Activated CD4-positive, alpha-beta T cell treated with anti-CD3 and anti-CD28 coated beads, Interleukin-2, amount 50 U/mL, for 4 hours (primary cell): ENCODE data around the gene CDK6.
"Not testable (repeated sequence)": the region's sequence is repeated elsewhere in the genome, so short reads cannot be mapped to it uniquely, and the experiment has no call there.

Experiments
- DNase-seq, 2 experiments: peaks; one replicate each; pipeline ENCODE4 v3.0.0-alpha.2; 2020

CDK6 gene

GRCh38 chr7:92757311-92757910 lies 79.0 kb downstream of the CDK6 start:
- DNase-seq: not testable (repeated sequence)

- DNase-seq: no peak
These were observed 80.7 kb downstream of the CDK6 start for GRCh38 chr7:92755680-92756079.

DNA sequence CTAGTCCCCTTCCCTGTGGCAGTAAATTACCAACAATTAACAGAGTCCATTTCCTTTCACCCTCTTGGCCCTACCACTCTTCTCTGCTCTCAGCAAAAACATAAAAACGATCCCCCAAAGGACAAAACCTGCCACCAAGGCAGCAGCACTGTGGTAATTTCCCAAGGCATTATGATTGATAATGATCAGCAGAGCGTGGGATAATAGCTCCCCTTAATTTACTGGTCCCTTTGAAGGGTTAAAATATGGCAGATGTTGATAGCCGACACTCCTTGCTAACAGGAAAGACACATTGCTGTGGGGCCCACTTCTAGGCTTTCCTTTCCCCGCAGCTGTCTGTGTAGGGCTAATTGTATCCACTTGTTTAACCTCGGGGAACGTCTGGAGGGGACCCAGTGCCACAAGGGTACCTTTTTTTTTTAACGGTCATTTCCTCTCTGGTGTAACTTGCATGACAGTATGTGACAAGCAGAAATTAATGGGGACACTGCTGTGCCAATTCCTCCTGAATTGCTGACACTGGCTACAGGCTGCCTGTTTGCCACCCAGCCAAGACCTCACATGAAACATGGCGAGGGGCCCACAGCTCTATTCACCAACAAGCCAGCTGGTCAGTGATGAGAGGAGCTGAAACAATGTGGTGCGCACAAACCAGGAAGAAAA lies 81.3 kb downstream of the CDK6 start:
- DNase-seq: no peak

- DNase-seq: no peak
These were observed 82.8 kb downstream of the CDK6 start for GRCh38 chr7:92753614-92754013.

GRCh38 chr7:92751902-92752901 lies 84.2 kb downstream of the CDK6 start:
- DNase-seq: no peak

DNA sequence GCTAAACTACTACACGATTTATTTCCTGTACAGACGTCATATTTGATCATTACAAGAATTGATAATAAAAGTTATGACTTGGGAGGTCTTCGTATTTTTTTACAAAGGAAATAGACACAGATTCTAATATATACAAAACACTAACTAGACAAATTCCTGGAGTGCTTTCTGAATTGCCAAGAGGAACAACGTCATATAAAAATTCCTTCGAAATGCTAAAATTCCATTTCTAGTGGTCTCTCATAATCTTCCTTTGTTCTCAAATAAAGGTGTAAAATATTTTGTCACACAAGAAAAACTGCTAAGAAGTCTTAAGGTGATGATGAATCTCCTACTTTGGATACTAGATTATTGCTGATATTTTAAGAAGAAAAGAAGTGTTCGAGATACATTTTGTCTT lies 85.4 kb downstream of the CDK6 start:
- DNase-seq: no peak

DNA sequence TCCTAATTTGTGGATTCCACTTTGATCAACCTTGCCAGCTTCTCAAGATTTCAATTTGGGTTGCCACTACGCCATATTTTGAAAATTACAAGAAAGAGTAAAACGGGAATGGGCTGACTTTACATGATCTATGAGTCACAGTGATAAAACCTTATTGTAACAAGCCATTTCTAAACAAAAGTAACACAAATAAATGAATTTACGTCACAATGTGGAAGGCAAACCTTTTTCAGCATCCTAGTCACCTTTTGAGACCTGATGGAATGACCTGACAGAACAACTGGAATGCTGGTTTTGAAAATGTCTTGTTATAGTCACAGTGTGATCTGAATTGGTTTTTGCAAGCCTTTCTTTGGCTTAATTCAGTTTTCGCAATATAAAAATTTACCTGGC lies 85.9 kb downstream of the CDK6 start:
- no peak for DNase-seq

GRCh38 chr7:92749832-92750446 lies 86.4 kb downstream of the CDK6 start:
- DNase-seq: no peak

DNA sequence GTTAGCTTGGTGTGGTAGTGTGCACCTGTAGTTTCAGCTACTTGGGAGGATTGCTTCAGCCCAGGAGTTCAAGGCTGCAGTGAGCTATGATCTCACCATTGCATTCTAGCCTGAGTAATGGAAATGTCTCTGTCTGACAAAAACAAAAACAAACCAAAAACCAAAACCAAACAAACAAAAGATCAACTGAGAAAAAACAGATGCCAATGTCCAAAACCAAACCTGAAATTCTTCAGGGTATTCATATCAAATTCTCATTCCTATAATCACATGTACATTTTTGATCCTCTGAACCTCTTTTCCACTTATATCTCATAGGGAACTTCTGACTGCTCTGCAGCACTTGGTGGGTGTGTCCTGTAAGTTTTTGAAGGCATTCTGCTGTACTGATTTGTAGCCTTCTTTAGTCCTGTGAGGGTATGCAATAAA lies 87.0 kb downstream of the CDK6 start:
- DNase-seq: no peak

GRCh38 chr7:92748495-92748894 lies 87.9 kb downstream of the CDK6 start:
- DNase-seq: no peak

DNA sequence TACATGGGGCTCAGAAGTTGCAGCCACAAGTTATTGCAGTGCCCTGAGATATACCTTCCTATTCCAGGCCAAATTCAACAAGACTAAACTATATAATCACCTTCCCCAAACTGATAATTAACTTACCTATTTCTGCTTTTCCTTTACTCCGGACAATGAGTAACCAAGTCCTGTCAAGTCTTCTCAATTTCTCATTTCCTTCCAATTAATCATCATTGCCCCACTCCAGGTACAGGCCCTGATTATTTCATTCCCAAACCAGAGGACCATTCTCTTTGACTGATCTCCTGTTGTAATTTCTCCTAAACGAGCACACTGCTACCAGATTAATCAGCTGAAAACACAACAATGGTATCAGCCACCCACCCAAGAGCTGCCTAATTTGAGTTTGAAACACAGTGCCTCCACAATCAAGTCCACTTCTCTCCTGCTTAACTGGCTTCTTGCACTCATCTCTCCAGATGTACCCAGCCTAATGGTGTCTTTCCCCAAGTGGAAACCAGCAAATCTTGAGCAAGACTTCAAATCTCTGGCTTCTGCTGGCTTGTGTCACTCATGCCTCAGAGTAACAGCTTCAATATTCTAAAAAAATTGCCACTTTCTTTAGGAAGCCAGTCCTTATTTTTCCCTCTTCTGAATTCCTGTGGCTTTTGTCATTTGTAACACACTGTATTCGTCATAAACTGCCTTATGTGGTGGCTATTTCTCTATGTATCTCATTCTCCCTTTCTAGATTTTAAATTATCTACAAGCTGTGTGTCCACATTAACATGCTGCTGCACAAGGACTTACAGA lies 89.1 kb downstream of the CDK6 start:
- no peak for DNase-seq

DNA sequence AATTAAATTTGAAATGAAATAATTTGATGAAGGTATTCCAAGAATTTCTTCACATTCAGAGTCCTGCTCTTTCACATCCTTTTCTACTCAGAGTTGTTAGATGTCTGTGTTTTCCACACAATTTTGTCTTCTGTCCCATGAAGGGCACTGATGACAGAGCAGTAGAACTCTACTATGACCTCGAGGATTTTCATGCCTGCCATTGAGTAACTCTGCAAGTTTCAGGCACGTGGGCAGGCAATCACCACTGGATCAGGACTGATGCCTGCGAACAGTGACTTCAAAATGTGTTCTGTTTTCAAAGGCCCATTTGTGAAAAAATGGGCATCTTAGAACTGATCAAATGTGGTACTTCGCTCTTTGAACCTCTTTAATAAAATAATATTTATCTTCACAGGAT lies 91.1 kb downstream of the CDK6 start:
- no peak for DNase-seq

DNA sequence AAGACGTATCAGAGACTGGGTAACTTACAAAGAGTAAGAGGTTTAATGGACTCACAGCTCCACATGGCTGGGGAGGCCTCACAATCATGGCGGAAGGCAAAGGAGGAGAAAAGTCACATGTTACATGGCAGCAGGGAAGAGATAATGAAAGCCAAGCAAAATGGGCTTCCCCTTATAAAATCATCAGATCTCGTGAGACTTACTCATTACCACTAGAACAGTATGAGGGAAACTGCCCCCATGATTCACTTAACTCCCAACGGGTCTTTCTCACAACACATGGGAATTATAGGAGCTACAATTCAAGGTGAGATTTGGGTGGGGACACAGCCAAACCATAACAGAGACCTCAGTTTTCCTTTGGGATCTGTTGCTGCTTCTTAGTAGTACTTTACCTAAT lies 92.2 kb downstream of the CDK6 start:
- DNase-seq: not testable (repeated sequence)

DNA sequence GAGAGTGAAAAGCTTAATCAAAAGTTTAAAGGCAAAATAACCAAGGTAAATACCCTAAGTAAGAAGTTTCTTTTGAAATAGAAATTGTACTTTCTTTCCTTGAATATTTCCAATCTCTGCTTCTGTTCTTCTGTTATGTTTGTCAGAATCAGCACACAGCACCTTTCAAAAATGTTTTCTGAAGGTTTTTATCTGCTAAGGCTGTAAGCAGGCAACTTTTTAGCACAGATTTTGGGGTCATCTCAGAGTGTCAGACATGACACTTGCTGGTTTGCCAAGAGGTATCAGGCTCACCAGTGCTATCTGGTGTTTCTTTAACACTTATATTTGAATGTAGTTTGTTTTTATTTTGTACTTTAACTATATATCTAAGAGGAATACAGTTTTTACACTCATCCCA lies 94.2 kb downstream of the CDK6 start:
- DNase-seq: no peak

- no peak for DNase-seq
These were observed 95.7 kb downstream of the CDK6 start for GRCh38 chr7:92740700-92741126.

GRCh38 chr7:92740134-92740533 lies 96.2 kb downstream of the CDK6 start:
- DNase-seq: no peak

- no peak for DNase-seq
These were observed 97.3 kb downstream of the CDK6 start for GRCh38 chr7:92739091-92739490.

DNA sequence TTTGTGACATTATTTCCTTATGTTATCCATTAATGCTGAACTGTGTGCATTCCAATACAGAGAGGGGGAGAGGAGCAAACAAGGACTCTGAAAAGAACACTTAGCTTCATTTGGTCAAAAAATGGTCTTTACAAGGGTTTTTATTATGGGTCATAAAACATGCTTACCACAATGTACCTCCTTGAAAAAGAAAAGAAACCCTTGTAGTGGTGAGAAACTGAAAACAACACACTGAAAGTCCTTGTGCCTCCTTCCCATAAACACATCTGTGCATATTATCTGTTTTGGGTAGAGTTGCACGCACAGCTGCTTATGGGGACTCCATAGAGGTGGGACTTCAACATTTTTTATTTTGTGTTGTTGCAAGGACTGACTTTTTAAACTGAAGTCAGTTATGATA lies 98.7 kb downstream of the CDK6 start:
- no peak for DNase-seq

DNA sequence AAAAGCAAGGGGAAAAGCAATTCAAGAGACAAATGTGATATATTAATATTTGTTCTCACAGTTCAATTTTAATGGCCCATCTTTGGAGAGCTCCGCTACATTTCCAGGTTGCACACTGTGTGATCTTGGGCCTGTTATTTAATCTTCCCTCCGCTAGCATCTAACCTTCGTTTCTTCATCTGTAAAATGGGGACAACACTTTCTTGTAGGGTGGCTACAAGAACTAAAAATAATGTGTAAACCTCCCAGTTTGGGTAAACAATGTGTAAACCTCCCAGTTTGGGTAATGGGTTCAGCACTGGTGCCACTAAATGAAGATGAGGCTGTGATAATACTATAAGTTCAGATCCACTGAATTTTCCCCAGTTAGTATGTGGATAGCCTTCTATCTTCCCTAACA lies 99.5 kb downstream of the CDK6 start:
- DNase-seq: no peak

DNA sequence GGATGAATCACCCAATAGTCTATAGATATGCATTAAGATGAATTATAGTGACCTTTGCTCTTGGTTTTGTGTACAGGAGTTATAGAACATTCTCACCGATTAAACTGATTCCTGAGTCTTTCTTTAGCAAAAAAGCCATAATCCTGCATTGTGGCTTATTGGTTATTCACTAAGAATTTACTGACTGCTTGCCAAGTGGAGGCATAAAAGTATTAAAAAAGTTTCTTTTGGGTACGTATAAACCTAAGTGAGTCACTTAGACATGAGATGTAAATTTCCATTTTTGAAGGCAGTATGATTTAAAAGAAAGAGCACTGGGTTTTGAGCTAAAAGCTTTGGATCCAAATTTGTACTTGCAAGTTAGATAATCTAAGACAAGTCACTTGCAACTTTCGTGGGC lies 100.7 kb downstream of the CDK6 start:
- no peak for DNase-seq

- no peak for DNase-seq
These were observed 103.9 kb downstream of the CDK6 start for GRCh38 chr7:92732316-92733036.
